ENCODE data around the gene CCDC152. TPM values are rescaled to one million over a fixed set of nuclear protein-coding genes. Genes with fewer than 3 reads are reported as not detected.

The CCDC152 gene
- total and polyA plus RNA-seq, 2 of the 13 experiments (the other 11 are each of a cell fraction or from before 2014, with no cell fraction given), result 0.20 to 0.36 TPM

DNA sequence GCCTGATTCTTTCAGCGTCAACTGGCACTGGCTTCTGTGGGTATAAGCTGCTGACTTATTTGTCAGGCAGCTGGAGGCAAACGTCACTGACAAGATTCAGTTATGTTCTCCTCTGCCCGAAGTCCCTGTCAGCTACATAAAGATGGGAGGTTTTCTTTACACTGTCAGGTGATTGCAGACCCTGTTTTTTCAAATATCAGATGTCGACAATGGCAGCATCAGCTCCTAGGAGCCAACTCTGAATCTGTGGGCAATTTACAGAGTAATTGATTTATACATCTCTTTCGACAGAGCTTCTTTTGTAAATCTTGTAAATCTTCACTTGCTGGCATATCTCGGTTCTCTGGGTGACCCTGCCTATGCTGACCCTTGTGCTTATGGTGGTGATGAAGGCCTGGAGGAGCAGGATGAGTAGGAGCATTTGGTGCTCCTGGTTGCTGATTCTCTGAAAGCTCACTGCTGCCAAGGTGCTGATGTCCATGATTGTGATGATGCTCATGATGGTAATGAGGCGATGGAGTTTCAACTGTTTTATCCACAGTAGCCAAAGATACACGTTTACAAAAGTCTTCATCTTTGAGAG, 44.2 kb downstream of the CCDC152 start (continued):
- TF ChIP-seq, protein P1, sequence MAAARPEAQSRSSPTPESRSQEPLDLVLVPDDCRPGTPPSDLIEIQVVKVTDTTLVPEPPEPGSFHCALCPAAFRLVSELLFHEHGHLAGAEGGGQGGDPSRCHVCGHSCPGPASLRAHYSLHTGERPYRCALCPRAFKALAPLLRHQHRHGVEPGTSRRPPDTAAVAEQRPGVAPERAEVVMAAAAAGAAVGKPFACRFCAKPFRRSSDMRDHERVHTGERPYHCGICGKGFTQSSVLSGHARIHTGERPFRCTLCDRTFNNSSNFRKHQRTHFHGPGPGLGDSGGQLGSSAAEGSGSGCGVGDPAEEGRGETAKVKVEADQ (CRISPR knock-in tag; IDR thresholded peaks at IDR 0.05; ENCODE audit: borderline replicate concordance), result no peak
- TF ChIP-seq RAD21 (CRISPR knock-in tag; IDR thresholded peaks at IDR 0.05), result no peak
- no peak for TF ChIP-seq SP5 (CRISPR knock-in tag; IDR thresholded peaks at IDR 0.05; ENCODE audit: borderline replicate concordance, low read depth)
- 0 out of 2 replicates have a peak, but pooled peaks have one; percentile 43 for TF ChIP-seq ZNF557 (CRISPR knock-in tag; IDR thresholded peaks at IDR 0.05)
- TF ChIP-seq ZNF841 (CRISPR knock-in tag; IDR thresholded peaks at IDR 0.05; ENCODE audit: borderline replicate concordance), result peak; percentile 79; the same call in 1 of the 2 replicates
- TF ChIP-seq ZFP36L1 (CRISPR knock-in tag; IDR thresholded peaks at IDR 0.05), result peak; percentile 24; the same call in 1 of the 2 replicates
- TF ChIP-seq, protein P2, sequence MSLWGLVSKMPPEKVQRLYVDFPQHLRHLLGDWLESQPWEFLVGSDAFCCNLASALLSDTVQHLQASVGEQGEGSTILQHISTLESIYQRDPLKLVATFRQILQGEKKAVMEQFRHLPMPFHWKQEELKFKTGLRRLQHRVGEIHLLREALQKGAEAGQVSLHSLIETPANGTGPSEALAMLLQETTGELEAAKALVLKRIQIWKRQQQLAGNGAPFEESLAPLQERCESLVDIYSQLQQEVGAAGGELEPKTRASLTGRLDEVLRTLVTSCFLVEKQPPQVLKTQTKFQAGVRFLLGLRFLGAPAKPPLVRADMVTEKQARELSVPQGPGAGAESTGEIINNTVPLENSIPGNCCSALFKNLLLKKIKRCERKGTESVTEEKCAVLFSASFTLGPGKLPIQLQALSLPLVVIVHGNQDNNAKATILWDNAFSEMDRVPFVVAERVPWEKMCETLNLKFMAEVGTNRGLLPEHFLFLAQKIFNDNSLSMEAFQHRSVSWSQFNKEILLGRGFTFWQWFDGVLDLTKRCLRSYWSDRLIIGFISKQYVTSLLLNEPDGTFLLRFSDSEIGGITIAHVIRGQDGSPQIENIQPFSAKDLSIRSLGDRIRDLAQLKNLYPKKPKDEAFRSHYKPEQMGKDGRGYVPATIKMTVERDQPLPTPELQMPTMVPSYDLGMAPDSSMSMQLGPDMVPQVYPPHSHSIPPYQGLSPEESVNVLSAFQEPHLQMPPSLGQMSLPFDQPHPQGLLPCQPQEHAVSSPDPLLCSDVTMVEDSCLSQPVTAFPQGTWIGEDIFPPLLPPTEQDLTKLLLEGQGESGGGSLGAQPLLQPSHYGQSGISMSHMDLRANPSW (CRISPR knock-in tag; IDR thresholded peaks at IDR 0.05; ENCODE audit: borderline replicate concordance), result no peak
- TF ChIP-seq ZNF589 (CRISPR knock-in tag; conservative IDR thresholded peaks at IDR 0.05), result 0 out of 2 replicates have a peak, but pooled peaks have one; percentile 24
- no peak for TF ChIP-seq FIP1L1 (IDR thresholded peaks at IDR 0.05; ENCODE audit: borderline replicate concordance, insufficient read depth, low read depth, low read length)
- TF ChIP-seq, protein P3, sequence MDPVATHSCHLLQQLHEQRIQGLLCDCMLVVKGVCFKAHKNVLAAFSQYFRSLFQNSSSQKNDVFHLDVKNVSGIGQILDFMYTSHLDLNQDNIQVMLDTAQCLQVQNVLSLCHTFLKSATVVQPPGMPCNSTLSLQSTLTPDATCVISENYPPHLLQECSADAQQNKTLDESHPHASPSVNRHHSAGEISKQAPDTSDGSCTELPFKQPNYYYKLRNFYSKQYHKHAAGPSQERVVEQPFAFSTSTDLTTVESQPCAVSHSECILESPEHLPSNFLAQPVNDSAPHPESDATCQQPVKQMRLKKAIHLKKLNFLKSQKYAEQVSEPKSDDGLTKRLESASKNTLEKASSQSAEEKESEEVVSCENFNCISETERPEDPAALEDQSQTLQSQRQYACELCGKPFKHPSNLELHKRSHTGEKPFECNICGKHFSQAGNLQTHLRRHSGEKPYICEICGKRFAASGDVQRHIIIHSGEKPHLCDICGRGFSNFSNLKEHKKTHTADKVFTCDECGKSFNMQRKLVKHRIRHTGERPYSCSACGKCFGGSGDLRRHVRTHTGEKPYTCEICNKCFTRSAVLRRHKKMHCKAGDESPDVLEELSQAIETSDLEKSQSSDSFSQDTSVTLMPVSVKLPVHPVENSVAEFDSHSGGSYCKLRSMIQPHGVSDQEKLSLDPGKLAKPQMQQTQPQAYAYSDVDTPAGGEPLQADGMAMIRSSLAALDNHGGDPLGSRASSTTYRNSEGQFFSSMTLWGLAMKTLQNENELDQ (CRISPR knock-in tag; IDR thresholded peaks at IDR 0.05; ENCODE audit: borderline replicate concordance), result no peak
- no peak; the same call in 1 of the 2 replicates for TF ChIP-seq KAT8 (CRISPR knock-in tag; IDR thresholded peaks at IDR 0.05)
- no peak for TF ChIP-seq GABPB1 (CRISPR knock-in tag; IDR thresholded peaks at IDR 0.05)
- TF ChIP-seq, protein P4, sequence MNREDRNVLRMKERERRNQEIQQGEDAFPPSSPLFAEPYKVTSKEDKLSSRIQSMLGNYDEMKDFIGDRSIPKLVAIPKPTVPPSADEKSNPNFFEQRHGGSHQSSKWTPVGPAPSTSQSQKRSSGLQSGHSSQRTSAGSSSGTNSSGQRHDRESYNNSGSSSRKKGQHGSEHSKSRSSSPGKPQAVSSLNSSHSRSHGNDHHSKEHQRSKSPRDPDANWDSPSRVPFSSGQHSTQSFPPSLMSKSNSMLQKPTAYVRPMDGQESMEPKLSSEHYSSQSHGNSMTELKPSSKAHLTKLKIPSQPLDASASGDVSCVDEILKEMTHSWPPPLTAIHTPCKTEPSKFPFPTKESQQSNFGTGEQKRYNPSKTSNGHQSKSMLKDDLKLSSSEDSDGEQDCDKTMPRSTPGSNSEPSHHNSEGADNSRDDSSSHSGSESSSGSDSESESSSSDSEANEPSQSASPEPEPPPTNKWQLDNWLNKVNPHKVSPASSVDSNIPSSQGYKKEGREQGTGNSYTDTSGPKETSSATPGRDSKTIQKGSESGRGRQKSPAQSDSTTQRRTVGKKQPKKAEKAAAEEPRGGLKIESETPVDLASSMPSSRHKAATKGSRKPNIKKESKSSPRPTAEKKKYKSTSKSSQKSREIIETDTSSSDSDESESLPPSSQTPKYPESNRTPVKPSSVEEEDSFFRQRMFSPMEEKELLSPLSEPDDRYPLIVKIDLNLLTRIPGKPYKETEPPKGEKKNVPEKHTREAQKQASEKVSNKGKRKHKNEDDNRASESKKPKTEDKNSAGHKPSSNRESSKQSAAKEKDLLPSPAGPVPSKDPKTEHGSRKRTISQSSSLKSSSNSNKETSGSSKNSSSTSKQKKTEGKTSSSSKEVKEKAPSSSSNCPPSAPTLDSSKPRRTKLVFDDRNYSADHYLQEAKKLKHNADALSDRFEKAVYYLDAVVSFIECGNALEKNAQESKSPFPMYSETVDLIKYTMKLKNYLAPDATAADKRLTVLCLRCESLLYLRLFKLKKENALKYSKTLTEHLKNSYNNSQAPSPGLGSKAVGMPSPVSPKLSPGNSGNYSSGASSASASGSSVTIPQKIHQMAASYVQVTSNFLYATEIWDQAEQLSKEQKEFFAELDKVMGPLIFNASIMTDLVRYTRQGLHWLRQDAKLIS (CRISPR knock-in tag; IDR thresholded peaks at IDR 0.05), result peak; percentile 79
- TF ChIP-seq SP2 (CRISPR knock-in tag; IDR thresholded peaks at IDR 0.05), result no peak
- TF ChIP-seq KDM5B (CRISPR knock-in tag; IDR thresholded peaks at IDR 0.05; ENCODE audit: borderline replicate concordance), result no peak
- TF ChIP-seq, protein P5, sequence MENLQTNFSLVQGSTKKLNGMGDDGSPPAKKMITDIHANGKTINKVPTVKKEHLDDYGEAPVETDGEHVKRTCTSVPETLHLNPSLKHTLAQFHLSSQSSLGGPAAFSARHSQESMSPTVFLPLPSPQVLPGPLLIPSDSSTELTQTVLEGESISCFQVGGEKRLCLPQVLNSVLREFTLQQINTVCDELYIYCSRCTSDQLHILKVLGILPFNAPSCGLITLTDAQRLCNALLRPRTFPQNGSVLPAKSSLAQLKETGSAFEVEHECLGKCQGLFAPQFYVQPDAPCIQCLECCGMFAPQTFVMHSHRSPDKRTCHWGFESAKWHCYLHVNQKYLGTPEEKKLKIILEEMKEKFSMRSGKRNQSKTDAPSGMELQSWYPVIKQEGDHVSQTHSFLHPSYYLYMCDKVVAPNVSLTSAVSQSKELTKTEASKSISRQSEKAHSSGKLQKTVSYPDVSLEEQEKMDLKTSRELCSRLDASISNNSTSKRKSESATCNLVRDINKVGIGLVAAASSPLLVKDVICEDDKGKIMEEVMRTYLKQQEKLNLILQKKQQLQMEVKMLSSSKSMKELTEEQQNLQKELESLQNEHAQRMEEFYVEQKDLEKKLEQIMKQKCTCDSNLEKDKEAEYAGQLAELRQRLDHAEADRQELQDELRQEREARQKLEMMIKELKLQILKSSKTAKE (CRISPR knock-in tag; IDR thresholded peaks at IDR 0.05; ENCODE audit: borderline replicate concordance), result peak; percentile 36; the same call in 1 of the 2 replicates
- no peak for TF ChIP-seq ZNF552 (CRISPR knock-in tag; IDR thresholded peaks at IDR 0.05; ENCODE audit: borderline replicate concordance)

All from HepG2 (cell line).